ENCODE results near the gene CDX1.

CDX1 gene

GRCh38 chr5:150163547-150164059, 3.0 kb upstream of the CDX1 start:
- DNase-seq = no peak

- DNase-seq = no peak
Measured at GRCh38 chr5:150164211-150164980, 2.2 kb upstream of the CDX1 start.

- no peak for DNase-seq
Measured at GRCh38 chr5:150166037-150166649, 435 bp upstream of the CDX1 start.

- DNase-seq = no peak
Measured at GRCh38 chr5:150167512-150167850, 903 bp downstream of the CDX1 start.

GRCh38 chr5:150167908-150168307, 1.3 kb downstream of the CDX1 start:
- DNase-seq = no peak

GRCh38 chr5:150168864-150169263, 2.3 kb downstream of the CDX1 start:
- no peak for DNase-seq

GRCh38 chr5:150172145-150172544, 5.6 kb downstream of the CDX1 start:
- DNase-seq = no peak

- no peak for DNase-seq
Measured at GRCh38 chr5:150172556-150172955, 6.0 kb downstream of the CDX1 start.

- no peak for DNase-seq
Measured at GRCh38 chr5:150173161-150173560, 6.6 kb downstream of the CDX1 start.

GRCh38 chr5:150174285-150174684, 7.7 kb downstream of the CDX1 start:
- no peak for DNase-seq

GRCh38 chr5:150175076-150175475, 8.5 kb downstream of the CDX1 start:
- DNase-seq = no peak

- DNase-seq = no peak
Measured at GRCh38 chr5:150175536-150175935, 9.0 kb downstream of the CDX1 start.

- DNase-seq = no peak
Measured at GRCh38 chr5:150176745-150177477, 10.3 kb downstream of the CDX1 start.

GRCh38 chr5:150177721-150178120, 11.1 kb downstream of the CDX1 start:
- no peak for DNase-seq

- no peak for DNase-seq
Measured at GRCh38 chr5:150178262-150178661, 11.7 kb downstream of the CDX1 start.

GRCh38 chr5:150179019-150179620, 12.5 kb downstream of the CDX1 start:
- DNase-seq = no peak

GRCh38 chr5:150180241-150181026, 13.9 kb downstream of the CDX1 start:
- no peak for DNase-seq

GRCh38 chr5:150181027-150181426, 14.4 kb downstream of the CDX1 start:
- no peak for DNase-seq

GRCh38 chr5:150181766-150182545, 15.4 kb downstream of the CDX1 start:
- no peak for DNase-seq

- no peak for DNase-seq
Measured at GRCh38 chr5:150182774-150183173, 16.2 kb downstream of the CDX1 start.

GRCh38 chr5:150183436-150183835, 16.9 kb downstream of the CDX1 start:
- no peak for DNase-seq

GRCh38 chr5:150184006-150184405, 17.4 kb downstream of the CDX1 start:
- DNase-seq = no peak
